Right lobe of liver (tissue), 6 donors: ENCODE data around the gene CTDP1. TPM values are rescaled to one million over a fixed set of nuclear protein-coding genes. Genes with fewer than 3 reads are reported as not detected.

Experiments used
- ATAC-seq, 4 donors: fragments of 200-7000 bp; cut with Tn5 transposase; one replicate each; pipeline ENCODE4 v1.9.1; 2020; ENCODE audit warnings: mild to moderate bottlenecking in 4 of 4, moderate library complexity in 4 of 4
- DNase-seq, 3 donors: peaks; one replicate each; pipeline ENCODE4 v3.0.0-alpha.2; 2020
- H3K27ac ChIP-seq, 3 donors: fragments of 200-600 bp; one replicate each; pipeline ENCODE4 v1.8.0; 2022
- H3K27me3 ChIP-seq, 2 donors: fragments of 200-600 bp; one replicate each; pipeline ENCODE4 v1.8.0; 2022
- H3K36me3 ChIP-seq, 4 donors: fragments of 200-600 bp; sonication (generic) in 1 of 4; one replicate each; pipeline versions ENCODE4 v1.5.1 to v1.8.0; 2017 to 2022; ENCODE audit warnings: control low read depth in 1 of 4
- H3K4me1 ChIP-seq, 4 donors: fragments of 200-600 bp; sonication (generic) in 1 of 4; one replicate each; pipeline versions ENCODE4 v1.5.1 to v1.8.0; 2017 to 2022; ENCODE audit warnings: control low read depth in 1 of 4
- H3K4me3 ChIP-seq, 3 donors: fragments of 200-600 bp; one replicate each; pipeline ENCODE4 v1.8.0; 2022
- H3K9me3 ChIP-seq, 4 donors: fragments of 200-600 bp; sonication (generic) in 1 of 4; one replicate each; pipeline versions ENCODE4 v1.5.1 to v1.8.0; 2017 to 2022; ENCODE audit warnings: control low read depth in 1 of 4
- CTCF ChIP-seq, 4 donors: fragments of 200-600 bp in 3 of 4; fragments of 450-650 bp in 1 of 4; IDR thresholded peaks; one replicate each; pipeline versions ENCODE4 v1.5.1 to v1.8.0; 2016 to 2022; ENCODE audit warnings: antibody characterized with exemption in 4 of 4, mild to moderate bottlenecking in 2 of 4
- POLR2A ChIP-seq: fragments of 450-650 bp; IDR thresholded peaks from one replicate; pipeline ENCODE4 v1.6.1; 2017; ENCODE audit warnings: antibody characterized with exemption, mild to moderate bottlenecking
- WGBS: methylation state at CpG from one replicate; pipeline ENCODE4 v1.1.6; 2018; ENCODE audit warnings: low coverage, low lambda C conversion rate; ENCODE audit not compliant: insufficient coverage; ENCODE audit errors: missing lambda C conversion rate; 5-methylcytosine and 5-hydroxymethylcytosine counted together
- intact Hi-C, 2 donors: fragments of 100-400 bp; cut with DNase I; formaldehyde crosslinking; loops; one replicate each; pipeline versions ENCODE4 v1.11.2 to v1.14.1; 2022
- total RNA-seq, 6 experiments: library from RNA; depleted of rRNA in 2 of 6; stranded (reverse); fragments of >200 nt in 2 of 6; fragmentation: NEBNext Ultra II Directional in 3 of 6; extraction: Animal tissue kit (Norgen Biotek cat#: 25700) in 3 of 6; gene quantifications; one replicate each; pipeline versions ENCODE4 v1.1.0 to v1.2.4, GENCODE V29; 2016 to 2023
- donor health status: DM: no; HTN: yes; CAD: no.
- donor health status: DM: no; HTN: no; CAD: no.
- donor health status: DM: no; HTN: no; CAD: no.
- donor health status: DM: no; HTN: yes; CAD: no.
- donor health status: DM: no; HTN: yes; CAD: no.

Gene CTDP1
- total RNA-seq, 6 experiments from 2014 or later = 7.5 to 10.4 (median 8.2) TPM

- intact Hi-C loops = no loop called here
- 95% methylated on average over 4 of the region's 22 CpGs for WGBS
- no peaks in the 10 kb centered on the region for H3K4me1 ChIP-seq
- no peak for TF ChIP-seq POLR2A
- TF ChIP-seq CTCF (IDR thresholded peaks at IDR 0.05) = no peak
- H3K27me3 ChIP-seq = no peaks in the 10 kb centered on the region
- peak in 1 of 3 donors; percentile 12 for DNase-seq
- no peak overlapping the region for H3K27ac ChIP-seq
- no peak overlapping the region for H3K4me3 ChIP-seq
- peaks cover 0 to 41% (median 7%) of the 10 kb centered on the region in 4 donors for H3K36me3 ChIP-seq
- no peaks in the 10 kb centered on the region for H3K9me3 ChIP-seq
- ATAC-seq = no peak
These were observed 18.4 kb downstream of the CTDP1 start for GRCh38 chr18:79697976-79698375.

GRCh38 chr18:79698668-79699335 lies 19.2 kb downstream of the CTDP1 start:
- Histone ChIP-seq H3K36me3 (peaks cover 0 to 41% (median 7%) of the 10 kb centered on the region in 4 donors), H3K27me3 (no peaks in the 10 kb centered on the region), H3K4me1 (no peaks in the 10 kb centered on the region), H3K9me3 (no peaks in the 10 kb centered on the region), H3K27ac (no peak overlapping the region), H3K4me3 (no peak overlapping the region)
- intact Hi-C loops = no loop called here
- ATAC-seq (no peak), DNase-seq (no peak)
- WGBS = 82% methylated on average over 3 of the region's 14 CpGs
- TF ChIP-seq POLR2A = no peak
- no peak for TF ChIP-seq CTCF (IDR thresholded peaks at IDR 0.05)

- no peaks in the 10 kb centered on the region for H3K9me3 ChIP-seq
- TF ChIP-seq CTCF (IDR thresholded peaks at IDR 0.05) (no peak), POLR2A (no peak)
- DNase-seq = no peak
- no peak for ATAC-seq
- peaks cover 0 to 43% (median 7%) of the 10 kb centered on the region in 4 donors for H3K36me3 ChIP-seq
- H3K27ac ChIP-seq = no peak overlapping the region
- no peaks in the 10 kb centered on the region for H3K27me3 ChIP-seq
- intact Hi-C loops = no loop called here
- no peak overlapping the region for H3K4me3 ChIP-seq
- no peaks in the 10 kb centered on the region for H3K4me1 ChIP-seq
- WGBS = 100% methylated on average over 1 of the region's 8 CpGs
These were observed 20.1 kb downstream of the CTDP1 start for GRCh38 chr18:79699653-79700052.

GRCh38 chr18:79702906-79703305 lies 23.3 kb downstream of the CTDP1 start:
- Histone ChIP-seq H3K27me3 (no peaks in the 10 kb centered on the region), H3K36me3 (peaks cover 0 to 52% (median 7%) of the 10 kb centered on the region in 4 donors), H3K4me3 (no peak overlapping the region), H3K9me3 (no peaks in the 10 kb centered on the region), H3K27ac (no peak overlapping the region), H3K4me1 (no peaks in the 10 kb centered on the region)
- WGBS = 97% methylated on average over 3 of the region's 5 CpGs
- intact Hi-C loops = no loop called here
- TF ChIP-seq POLR2A (no peak), CTCF (IDR thresholded peaks at IDR 0.05) (no peak)
- DNase-seq = no peak
- ATAC-seq = no peak
